Measurements from ENCODE around the gene PCNX3.
A peak's percentile ranks its signal among the peaks of the same experiment; 100 is the strongest.
"Not testable (repeated sequence)": the region's sequence is repeated elsewhere in the genome, so short reads cannot be mapped to it uniquely, and the experiment has no call there.

The PCNX3 gene

GRCh38 chr11:65655570-65656332 is 40.2 kb downstream of the PCNX3 start:
- DNase-seq: no peak

GRCh38 chr11:65657426-65657825 is 41.9 kb downstream of the PCNX3 start:
- DNase-seq: no peak

- DNase-seq: no peak
Observed at GRCh38 chr11:65658174-65659021, 42.8 kb downstream of the PCNX3 start.

GRCh38 chr11:65660038-65660437 is 44.5 kb downstream of the PCNX3 start:
- DNase-seq: no peak

- DNase-seq: not testable (repeated sequence)
Observed at GRCh38 chr11:65660908-65661307, 45.3 kb downstream of the PCNX3 start.

- DNase-seq: no peak
Observed at GRCh38 chr11:65661599-65662246, 46.1 kb downstream of the PCNX3 start.

GRCh38 chr11:65662247-65662798 is 46.7 kb downstream of the PCNX3 start:
- no peak for DNase-seq

- DNase-seq: peak; percentile 72
Observed at GRCh38 chr11:65662799-65663638, 47.4 kb downstream of the PCNX3 start, which contains the start of gene RELA. Gene RELA (minus strand): TSS chr11:65662916. CDS start chr11:65662832, 84 bp downstream.

- DNase-seq: no peak
Observed at GRCh38 chr11:65663639-65664200, 48.1 kb downstream of the PCNX3 start.

- DNase-seq: no peak
Observed at GRCh38 chr11:65672180-65672860, 56.7 kb downstream of the PCNX3 start.

GRCh38 chr11:65672982-65673381 is 57.4 kb downstream of the PCNX3 start:
- DNase-seq: no peak

GRCh38 chr11:65680192-65680743 is 64.7 kb downstream of the PCNX3 start:
- DNase-seq: no peak

GRCh38 chr11:65683480-65683879 is 67.9 kb downstream of the PCNX3 start:
- not testable (repeated sequence) for DNase-seq

- no peak for DNase-seq
Observed at GRCh38 chr11:65685981-65686380, 70.4 kb downstream of the PCNX3 start.
